BE2C (cell line): ENCODE results near the gene MTA1.

Experiments
- DNase-seq: peaks from one replicate; pipeline ENCODE4 v3.0.0-alpha.2; 2020
- H3K27me3 ChIP-seq: fragments of 250-450 bp; sonication (Bioruptor Pico); 2 replicates; pipeline ENCODE4 v1.5.1; 2020; ENCODE audit warnings: mild to moderate bottlenecking
- H3K36me3 ChIP-seq: fragments of 250-450 bp; sonication (Bioruptor Pico); 2 replicates; pipeline ENCODE4 v1.5.1; 2020; ENCODE audit warnings: mild to moderate bottlenecking
- H3K4me1 ChIP-seq: fragments of 250-450 bp; sonication (Bioruptor Pico); 2 replicates; pipeline ENCODE4 v1.5.1; 2020
- H3K4me3 ChIP-seq: 2 replicates; pipeline ENCODE4 v1.5.1; 2011; ENCODE audit warnings: low read depth, low read length
- H3K9me3 ChIP-seq: fragments of 250-450 bp; sonication (Bioruptor Pico); 2 replicates; pipeline ENCODE4 v1.5.1; 2020
- TF ChIP-seq, protein P1 (sequence below): IDR thresholded peaks from 2 replicates; pipeline ENCODE4 v1.5.1; 2012; ENCODE audit warnings: mild to moderate bottlenecking, low read depth, low read length

MTA1 gene

DNA sequence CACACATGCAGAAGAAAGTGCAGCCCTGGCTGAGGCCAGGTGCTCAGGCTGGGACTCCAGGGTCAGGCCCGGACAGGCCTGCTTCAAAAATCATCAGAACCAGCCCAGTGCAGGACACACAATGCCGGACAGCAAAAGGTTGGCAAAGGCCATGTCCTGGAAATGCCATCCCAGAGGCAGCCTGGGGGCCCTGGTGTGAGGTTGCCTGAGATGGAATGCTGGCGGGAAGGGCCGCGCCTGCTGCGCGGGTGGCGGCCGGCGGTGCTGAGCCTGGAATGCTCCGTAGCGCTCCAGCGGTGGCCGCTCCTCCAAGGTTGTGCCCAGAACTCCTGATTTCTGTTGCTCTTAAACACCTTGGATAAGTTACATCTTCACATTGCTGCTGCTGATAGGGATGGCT, 33.3 kb downstream of the MTA1 start:
- Histone ChIP-seq H3K4me1 (peaks cover 5% of the 10 kb centered on the region), H3K4me3 (no peak overlapping the region), H3K27me3 (no peaks in the 10 kb centered on the region), H3K9me3 (no peaks in the 10 kb centered on the region), H3K36me3 (peaks cover 86% of the 10 kb centered on the region)
- no peak for DNase-seq
- TF ChIP-seq, protein P1, sequence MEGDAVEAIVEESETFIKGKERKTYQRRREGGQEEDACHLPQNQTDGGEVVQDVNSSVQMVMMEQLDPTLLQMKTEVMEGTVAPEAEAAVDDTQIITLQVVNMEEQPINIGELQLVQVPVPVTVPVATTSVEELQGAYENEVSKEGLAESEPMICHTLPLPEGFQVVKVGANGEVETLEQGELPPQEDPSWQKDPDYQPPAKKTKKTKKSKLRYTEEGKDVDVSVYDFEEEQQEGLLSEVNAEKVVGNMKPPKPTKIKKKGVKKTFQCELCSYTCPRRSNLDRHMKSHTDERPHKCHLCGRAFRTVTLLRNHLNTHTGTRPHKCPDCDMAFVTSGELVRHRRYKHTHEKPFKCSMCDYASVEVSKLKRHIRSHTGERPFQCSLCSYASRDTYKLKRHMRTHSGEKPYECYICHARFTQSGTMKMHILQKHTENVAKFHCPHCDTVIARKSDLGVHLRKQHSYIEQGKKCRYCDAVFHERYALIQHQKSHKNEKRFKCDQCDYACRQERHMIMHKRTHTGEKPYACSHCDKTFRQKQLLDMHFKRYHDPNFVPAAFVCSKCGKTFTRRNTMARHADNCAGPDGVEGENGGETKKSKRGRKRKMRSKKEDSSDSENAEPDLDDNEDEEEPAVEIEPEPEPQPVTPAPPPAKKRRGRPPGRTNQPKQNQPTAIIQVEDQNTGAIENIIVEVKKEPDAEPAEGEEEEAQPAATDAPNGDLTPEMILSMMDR, result no peak

DNA sequence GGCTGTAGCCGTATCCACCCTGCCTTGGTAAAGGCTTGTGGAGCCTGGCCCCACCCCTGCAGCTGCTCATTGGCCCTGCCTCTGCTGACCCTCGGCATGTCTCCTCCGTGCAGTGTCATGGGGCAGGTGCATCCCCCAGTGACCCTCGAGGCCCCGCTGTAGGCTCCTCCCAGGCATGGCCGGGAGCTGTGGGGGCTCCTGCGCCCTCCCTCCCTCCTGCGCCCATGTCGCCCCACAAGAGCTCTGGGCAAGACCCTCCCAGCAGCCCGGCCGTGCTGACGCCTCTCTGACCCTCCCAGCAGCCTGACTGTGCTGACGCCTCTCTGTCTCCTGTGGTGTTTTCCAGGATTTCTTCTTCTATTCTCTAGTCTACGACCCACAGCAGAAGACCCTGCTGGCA, 34.2 kb downstream of the MTA1 start:
- Histone ChIP-seq H3K36me3 (peaks cover 92% of the 10 kb centered on the region), H3K27me3 (no peaks in the 10 kb centered on the region), H3K4me1 (peaks cover 3% of the 10 kb centered on the region), H3K4me3 (no peak overlapping the region), H3K9me3 (no peaks in the 10 kb centered on the region)
- TF ChIP-seq, protein P1, result no peak
- no peak for DNase-seq

DNA sequence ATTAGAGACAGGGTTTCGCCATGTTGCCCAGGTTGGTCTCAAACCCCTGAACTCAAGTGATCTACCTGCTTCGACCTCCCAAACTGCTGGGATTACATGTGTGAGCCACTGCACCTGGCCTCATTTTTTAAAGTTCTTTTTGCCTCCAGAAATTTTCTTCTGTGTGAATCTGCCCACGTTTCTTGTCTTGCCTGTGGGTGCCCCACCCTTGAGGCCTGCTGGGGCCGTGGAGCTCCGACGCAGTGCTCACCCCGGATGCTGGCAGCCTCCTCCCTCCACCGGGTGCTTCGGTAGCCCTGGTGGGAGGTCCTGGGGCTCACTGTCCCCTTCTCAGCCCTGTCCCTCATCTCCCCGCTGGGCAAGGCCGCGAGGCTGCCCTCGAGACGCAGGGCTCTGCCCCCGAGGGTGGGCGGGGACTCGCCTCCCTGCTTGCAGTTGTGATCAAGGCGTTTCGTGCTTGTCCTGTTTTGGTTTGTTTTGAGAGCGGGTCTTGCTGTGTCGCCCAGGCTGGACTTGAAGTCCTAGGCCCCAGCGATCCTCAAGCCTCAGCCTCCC, 35.5 kb downstream of the MTA1 start:
- TF ChIP-seq, protein P1, result no peak
- Histone ChIP-seq H3K27me3 (no peaks in the 10 kb centered on the region), H3K9me3 (no peaks in the 10 kb centered on the region), H3K4me3 (no peak overlapping the region), H3K4me1 (no peaks in the 10 kb centered on the region), H3K36me3 (peaks cover 79% of the 10 kb centered on the region)
- no peak for DNase-seq

DNA sequence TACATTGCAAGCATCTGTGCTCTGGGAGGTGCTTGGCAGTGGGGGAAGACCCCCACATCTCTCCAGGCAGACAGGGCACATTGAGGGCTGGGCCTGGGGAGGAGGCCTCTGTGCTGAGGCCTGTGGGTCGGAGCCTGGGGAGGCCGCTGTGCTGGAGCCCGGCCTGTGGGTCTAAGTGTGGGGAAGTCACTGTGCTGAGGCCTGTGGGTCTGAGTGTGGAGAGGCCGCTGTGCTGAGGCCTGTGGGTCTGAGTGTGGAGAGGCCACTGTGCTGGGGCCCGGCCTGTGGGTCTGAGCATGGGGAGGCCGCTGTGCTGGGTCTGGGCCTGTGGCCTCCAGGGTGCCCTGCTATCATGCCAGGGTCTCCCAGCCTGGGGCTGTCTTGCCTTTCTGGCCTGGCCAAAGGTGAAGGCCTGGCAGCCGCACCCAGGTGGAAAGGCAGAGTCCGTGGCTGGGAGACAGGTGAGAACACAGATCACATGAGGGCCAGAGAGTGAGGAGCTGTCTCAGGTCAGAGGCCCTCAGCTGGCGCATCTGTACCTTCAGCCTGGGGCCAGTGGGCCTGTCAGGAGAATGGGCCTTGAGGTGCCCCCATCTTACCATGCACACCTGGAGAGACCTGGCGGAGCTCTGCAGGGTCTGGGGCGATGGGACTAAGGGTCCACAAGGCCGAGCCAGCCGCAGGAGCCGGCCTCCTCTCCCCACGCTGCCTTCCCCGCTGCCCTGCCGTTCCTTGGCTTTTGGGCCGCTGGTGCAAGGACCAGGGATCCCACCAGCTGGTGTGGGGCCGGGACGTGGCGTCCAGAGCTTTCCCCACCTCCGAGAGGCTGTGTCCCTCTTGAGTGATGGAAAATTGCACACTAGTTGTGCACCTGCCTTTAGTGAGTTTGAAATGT, 36.4 kb downstream of the MTA1 start:
- Histone ChIP-seq H3K9me3 (no peaks in the 10 kb centered on the region), H3K27me3 (no peaks in the 10 kb centered on the region), H3K4me3 (no peak overlapping the region), H3K36me3 (peaks cover 79% of the 10 kb centered on the region), H3K4me1 (no peaks in the 10 kb centered on the region)
- DNase-seq, result no peak
- TF ChIP-seq, protein P1, result no peak

DNA sequence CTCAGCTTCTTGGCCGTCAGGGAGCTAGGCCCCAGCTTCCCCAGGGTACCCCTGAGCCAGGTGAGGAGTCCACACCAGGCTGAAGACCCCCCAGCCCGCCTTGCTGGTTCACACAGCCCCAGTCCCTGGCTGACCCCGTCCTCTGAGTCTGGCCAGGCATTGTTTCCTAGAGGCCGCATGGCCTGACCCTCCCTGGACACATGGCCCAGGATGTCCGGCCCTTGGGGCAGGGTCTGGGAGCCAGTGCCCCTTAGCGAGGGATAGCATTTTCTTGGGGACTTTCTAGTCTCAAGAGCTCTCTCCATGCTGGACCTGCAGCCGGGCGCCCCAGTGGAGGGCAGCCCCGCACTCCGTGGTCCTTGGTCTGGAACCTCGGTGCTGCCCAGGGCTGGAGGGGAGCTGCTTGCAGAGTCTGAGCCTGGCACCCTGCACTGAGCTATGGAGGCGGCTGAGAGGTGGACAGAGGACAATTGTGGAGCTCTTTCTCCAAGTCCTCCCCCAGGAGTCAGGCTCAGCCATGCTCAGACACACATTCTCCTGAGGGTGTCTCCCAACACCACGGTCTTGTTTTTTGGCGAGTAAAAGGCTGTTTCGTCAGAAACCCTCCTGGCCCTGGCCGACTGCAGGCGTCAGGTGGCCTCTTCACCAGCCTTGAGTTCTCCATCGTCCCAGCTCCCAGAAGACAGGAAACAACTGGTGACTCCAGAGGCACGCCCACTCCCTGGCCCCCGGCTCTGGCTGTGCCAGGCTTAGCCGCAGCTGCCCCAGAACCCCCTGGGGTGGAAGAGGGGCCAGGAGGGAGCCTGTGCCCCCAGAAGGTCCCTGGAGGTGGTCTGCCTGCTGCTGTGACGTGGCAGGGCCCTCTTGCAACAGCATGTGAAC, 37.4 kb downstream of the MTA1 start:
- Histone ChIP-seq H3K4me3 (no peak overlapping the region), H3K9me3 (no peaks in the 10 kb centered on the region), H3K27me3 (no peaks in the 10 kb centered on the region), H3K4me1 (no peaks in the 10 kb centered on the region), H3K36me3 (peaks cover 83% of the 10 kb centered on the region)
- no peak for DNase-seq
- TF ChIP-seq, protein P1, result no peak
